GM21528 (cell line): ENCODE measurements around the gene TPSG1.
"Not testable (repeated sequence)": the region's sequence is repeated elsewhere in the genome, so short reads cannot be mapped to it uniquely, and the experiment has no call there.

Experiments
- ATAC-seq: cut with Tn5 transposase; IDR thresholded peaks from one replicate; pipeline ENCODE4 v1.9.1; 2021; ENCODE audit warnings: mild to moderate bottlenecking, moderate library complexity; ENCODE audit not compliant: unreplicated experiment, low FRiP score

The TPSG1 gene

GRCh38 chr16:1225051-1225451, at the start of gene TPSG1:
Gene TPSG1, minus strand, starts transcription at chr16:1225268. Its CDS starts 16 bp downstream, at chr16:1225252.
- ATAC-seq, result no peak

GRCh38 chr16:1274767-1275166, 49.7 kb upstream of the TPSG1 start:
- ATAC-seq, result no peak

GRCh38 chr16:1273816-1274215, 48.7 kb upstream of the TPSG1 start:
- no peak for ATAC-seq

GRCh38 chr16:1272453-1273198, 47.6 kb upstream of the TPSG1 start:
- no peak for ATAC-seq

- ATAC-seq, result not testable (repeated sequence)
Measured at GRCh38 chr16:1271724-1272413, 46.8 kb upstream of the TPSG1 start.

- no peak for ATAC-seq
Measured at GRCh38 chr16:1271380-1271723, 46.3 kb upstream of the TPSG1 start.

- not testable (repeated sequence) for ATAC-seq
Measured at GRCh38 chr16:1269418-1269817, 44.4 kb upstream of the TPSG1 start.

- no peak for ATAC-seq
Measured at GRCh38 chr16:1265826-1266225, 40.8 kb upstream of the TPSG1 start.

- no peak for ATAC-seq
Measured at GRCh38 chr16:1265090-1265630, 40.1 kb upstream of the TPSG1 start.

GRCh38 chr16:1264345-1265089, 39.4 kb upstream of the TPSG1 start:
- ATAC-seq, result no peak

- ATAC-seq, result no peak
Measured at GRCh38 chr16:1263591-1264344, 38.7 kb upstream of the TPSG1 start.

- ATAC-seq, result no peak
Measured at GRCh38 chr16:1262846-1263221, 37.8 kb upstream of the TPSG1 start.

- no peak for ATAC-seq
Measured at GRCh38 chr16:1262210-1262845, 37.3 kb upstream of the TPSG1 start.

- ATAC-seq, result no peak
Measured at GRCh38 chr16:1261131-1261892, 36.2 kb upstream of the TPSG1 start.

- no peak for ATAC-seq
Measured at GRCh38 chr16:1260101-1260680, 35.1 kb upstream of the TPSG1 start.

- ATAC-seq, result no peak
Measured at GRCh38 chr16:1259760-1260068, 34.6 kb upstream of the TPSG1 start.

GRCh38 chr16:1258906-1259759, 34.1 kb upstream of the TPSG1 start:
- ATAC-seq, result no peak

GRCh38 chr16:1258225-1258600, 33.1 kb upstream of the TPSG1 start:
- no peak for ATAC-seq
